ENCODE results near the gene ZNRF3. TPM values are rescaled to one million over a fixed set of nuclear protein-coding genes. Genes with fewer than 3 reads are reported as not detected.

Gene ZNRF3
- total and polyA plus RNA-seq, 8 donors: 2.4 to 6.8 (median 3.9) TPM

GRCh38 chr22:29071261-29072045, 188.1 kb downstream of the ZNRF3 start:
- ATAC-seq (peak; percentile 26 to 42 (median 30)), DNase-seq (peak; percentile 38 to 80 (median 54)), FAIRE-seq (no peak)
- intact Hi-C loops (cut with DNase I): no loop called here
- 15 to 16% methylated on average over 39 to 60 of the region's 60 CpGs for WGBS, 2 donors
- H3K36me3 ChIP-seq: no peaks in the 10 kb centered on the region
- peak overlapping the region in 2 of 4 donors; percentile 34 to 63 for H3K4me3 ChIP-seq
- H3K4me1 ChIP-seq: peaks cover 0 to 7% (median 0%) of the 10 kb centered on the region in 3 donors
- no peak for TF ChIP-seq CTCF (IDR thresholded peaks at IDR 0.05)
- no peak overlapping the region for H3K27ac ChIP-seq
- H3K9me3 ChIP-seq: no peaks in the 10 kb centered on the region
- no peaks in the 10 kb centered on the region for H3K27me3 ChIP-seq

- H3K36me3 ChIP-seq: no peaks in the 10 kb centered on the region
- intact Hi-C loops (cut with DNase I): no loop called here
- peak; percentile 95 to 97 (median 96) for ATAC-seq
- H3K4me3 ChIP-seq: peak overlapping the region in 2 of 4 donors; percentile 57 to 63
- H3K27me3 ChIP-seq: no peaks in the 10 kb centered on the region
- no peak for TF ChIP-seq CTCF (IDR thresholded peaks at IDR 0.05)
- FAIRE-seq: no peak
- H3K27ac ChIP-seq: no peak overlapping the region
- DNase-seq: peak; percentile 96 to 99 (median 98)
- WGBS, 2 donors: 23 to 27% methylated on average over 38 to 41 of the region's 41 CpGs
- peaks cover 0 to 7% (median 0%) of the 10 kb centered on the region in 3 donors for H3K4me1 ChIP-seq
- H3K9me3 ChIP-seq: no peaks in the 10 kb centered on the region
These were observed 189.0 kb downstream of the ZNRF3 start for GRCh38 chr22:29072193-29072978.

GRCh38 chr22:29072979-29073617, 189.7 kb downstream of the ZNRF3 start, which contains the start of gene KREMEN1:
Gene KREMEN1, plus strand, starts transcription at chr22:29073035. Its CDS starts 96 bp downstream, at chr22:29073131.
- H3K27ac ChIP-seq: no peak within 1 kb of the TSS
- no peak for FAIRE-seq
- no peak for TF ChIP-seq CTCF (IDR thresholded peaks at IDR 0.05)
- intact Hi-C loops (cut with DNase I): no loop called here
- DNase-seq: peak in 2 of 6 donors; percentile 37 to 66
- 1 to 2% methylated on average over 19 to 76 of the region's 76 CpGs for WGBS, 2 donors
- peak within 1 kb of the TSS; percentile 32 to 63 (median 60) for H3K4me3 ChIP-seq
- peak in 2 of 4 donors; percentile 1 to 5 for ATAC-seq
- no peaks in the 10 kb centered on the region for H3K27me3 ChIP-seq
- H3K9me3 ChIP-seq: no peaks in the 10 kb centered on the region
- H3K4me1 ChIP-seq: peaks cover 0 to 7% (median 0%) of the 10 kb centered on the region in 3 donors
- H3K36me3 ChIP-seq: no peaks in the 10 kb centered on the region

- peak; percentile 25 to 68 (median 60) for ATAC-seq
These were observed 190.4 kb downstream of the ZNRF3 start for GRCh38 chr22:29073618-29074275.

More at GRCh38 chr22:29073618-29074275, 190.4 kb downstream of the ZNRF3 start:
- peaks cover 0 to 7% (median 0%) of the 10 kb centered on the region in 3 donors for H3K4me1 ChIP-seq
- no peak for TF ChIP-seq CTCF (IDR thresholded peaks at IDR 0.05)
- no peaks in the 10 kb centered on the region for H3K36me3 ChIP-seq
- WGBS, 2 donors: 0 to 2% methylated on average over 45 to 53 of the region's 53 CpGs
- no peaks in the 10 kb centered on the region for H3K27me3 ChIP-seq
- no peaks in the 10 kb centered on the region for H3K9me3 ChIP-seq
- DNase-seq (peak; percentile 40 to 87 (median 60)), FAIRE-seq (no peak)
- peak overlapping the region; percentile 32 to 63 (median 60) for H3K4me3 ChIP-seq
- intact Hi-C loops (cut with DNase I): no loop called here
- H3K27ac ChIP-seq: no peak overlapping the region
